WTC11 (cell line): ENCODE measurements around the gene CCDC69. TPM values are rescaled to one million over a fixed set of nuclear protein-coding genes. Genes with fewer than 3 reads are reported as not detected.
"Not testable (repeated sequence)": the region's sequence is repeated elsewhere in the genome, so short reads cannot be mapped to it uniquely, and the experiment has no call there.

ENCODE experiments used
- ATAC-seq: fragments of 200-7000 bp; cut with Tn5 transposase; 2 replicates; pipeline ENCODE4 v1.10.0; 2021; ENCODE audit warnings: mild to moderate bottlenecking, moderate library complexity
- CTCF ChIA-PET: fragments of 300-600 bp; sonication (Branson Sonifier 250); formaldehyde crosslinking; loops from one replicate; lab custom pipeline; 2021; ENCODE audit warnings: antibody characterized with exemption; lab: Charles Lee
- POLR2A ChIA-PET: fragments of 350-600 bp; sonication (Branson Sonifier 250); formaldehyde crosslinking; loops from one replicate; lab custom pipeline; 2021; ENCODE audit warnings: antibody characterized with exemption; lab: Charles Lee
- DNase-seq: peaks from one replicate; pipeline ENCODE4 v3.0.0; 2021; ENCODE audit warnings: low spot score
- H3K27ac Mint-ChIP-seq: 2 replicates; pipeline ENCODE4 v1.8.0; 2021; ENCODE audit warnings: mixed read lengths
- H3K27me3 Mint-ChIP-seq: 2 replicates; pipeline ENCODE4 v1.8.0; 2021; ENCODE audit warnings: low read depth, mild to moderate bottlenecking, moderate library complexity, mixed read lengths
- H3K36me3 Mint-ChIP-seq: 2 replicates; pipeline ENCODE4 v1.8.0; 2021; ENCODE audit warnings: mixed read lengths
- H3K4me1 Mint-ChIP-seq: 2 replicates; pipeline ENCODE4 v1.8.0; 2022; ENCODE audit warnings: mixed read lengths
- H3K4me3 Mint-ChIP-seq: 2 replicates; pipeline ENCODE4 v1.8.0; 2021; ENCODE audit warnings: mild to moderate bottlenecking, moderate library complexity, mixed read lengths
- H3K9me3 Mint-ChIP-seq: 2 replicates; pipeline ENCODE4 v1.8.0; 2021; ENCODE audit warnings: mixed read lengths
- ATF3 ChIP-seq: sonication (generic); formaldehyde crosslinking; conservative IDR thresholded peaks from 2 replicates; pipeline ENCODE4 v1.8.1; 2022; ENCODE audit warnings: mild to moderate bottlenecking, missing genetic modification reagents
- CREB1 ChIP-seq: sonication (generic); formaldehyde crosslinking; IDR thresholded peaks from 2 replicates; pipeline ENCODE4 v1.8.0; 2023; ENCODE audit warnings: mild to moderate bottlenecking, missing genetic modification reagents
- E2F1 ChIP-seq: sonication (generic); formaldehyde crosslinking; IDR thresholded peaks from 2 replicates; pipeline ENCODE4 v1.8.0; 2022; ENCODE audit warnings: mild to moderate bottlenecking, missing genetic modification reagents
- ETV6 ChIP-seq: sonication (generic); formaldehyde crosslinking; IDR thresholded peaks from 2 replicates; pipeline ENCODE4 v1.8.1; 2022; ENCODE audit warnings: mild to moderate bottlenecking, missing genetic modification reagents
- FOXK1 ChIP-seq: sonication (generic); formaldehyde crosslinking; IDR thresholded peaks from 2 replicates; pipeline ENCODE4 v1.8.0; 2022; ENCODE audit warnings: mild to moderate bottlenecking, moderate library complexity, missing genetic modification reagents
- GABPB1 ChIP-seq: sonication (generic); formaldehyde crosslinking; IDR thresholded peaks from 2 replicates; pipeline ENCODE4 v1.8.1; 2023; ENCODE audit warnings: mild to moderate bottlenecking, missing genetic modification reagents
- HMGA2 ChIP-seq: fragments of 250-450 bp; sonication (Bioruptor Pico); IDR thresholded peaks from 2 replicates; pipeline ENCODE4 v1.4.0; 2021; ENCODE audit warnings: mild to moderate bottlenecking, moderate library complexity
- NR1H2 ChIP-seq: sonication (generic); formaldehyde crosslinking; IDR thresholded peaks from 2 replicates; pipeline ENCODE4 v1.9.0; 2021; ENCODE audit warnings: mild to moderate bottlenecking, moderate library complexity, missing genetic modification reagents
- PRRX2 ChIP-seq: fragments of 250-450 bp; sonication (Bioruptor Pico); IDR thresholded peaks from 2 replicates; pipeline ENCODE4 v1.8.0; 2021; ENCODE audit warnings: mild to moderate bottlenecking
- RORB ChIP-seq: fragments of 250-450 bp; sonication (Bioruptor Pico); IDR thresholded peaks from 2 replicates; pipeline ENCODE4 v1.9.0; 2021; ENCODE audit warnings: mild to moderate bottlenecking
- SMAD3 ChIP-seq: sonication (generic); formaldehyde crosslinking; IDR thresholded peaks from 2 replicates; pipeline ENCODE4 v1.8.0; 2022; ENCODE audit warnings: missing genetic modification reagents, mild to moderate bottlenecking, borderline replicate concordance
- TP53 ChIP-seq: sonication (generic); formaldehyde crosslinking; IDR thresholded peaks from 2 replicates; pipeline ENCODE4 v1.8.1; 2023; ENCODE audit warnings: mild to moderate bottlenecking, missing genetic modification reagents
- ZBTB21 ChIP-seq: sonication (generic); formaldehyde crosslinking; IDR thresholded peaks from 2 replicates; pipeline ENCODE4 v1.8.1; 2023; ENCODE audit warnings: mild to moderate bottlenecking, missing genetic modification reagents, borderline replicate concordance
- ZNF396 ChIP-seq: fragments of 250-450 bp; sonication (Bioruptor Pico); IDR thresholded peaks from 2 replicates; pipeline ENCODE4 v1.8.0; 2021; ENCODE audit warnings: mild to moderate bottlenecking, moderate library complexity, borderline replicate concordance
- ZNF532 ChIP-seq: fragments of 250-450 bp; sonication (Bioruptor Pico); IDR thresholded peaks from 2 replicates; pipeline ENCODE4 v1.9.0; 2021; ENCODE audit warnings: mild to moderate bottlenecking, borderline replicate concordance
- total RNA-seq: library from RNA; stranded (reverse); gene quantifications from 3 replicates; pipeline ENCODE4 v1.2.3, GENCODE V29; 2021
- TF ChIP-seq, protein P1 (sequence below): sonication (generic); formaldehyde crosslinking; IDR thresholded peaks from 2 replicates; pipeline ENCODE4 v1.8.1; 2023; ENCODE audit warnings: mild to moderate bottlenecking, missing genetic modification reagents, moderate library complexity
- TF ChIP-seq, protein P2 (sequence below): sonication (generic); formaldehyde crosslinking; IDR thresholded peaks from 2 replicates; pipeline ENCODE4 v1.8.0; 2022; ENCODE audit warnings: mild to moderate bottlenecking, missing genetic modification reagents
- TF ChIP-seq, protein P3 (sequence below): fragments of 250-450 bp; sonication (Bioruptor Pico); IDR thresholded peaks from 2 replicates; pipeline ENCODE4 v1.9.0; 2021; ENCODE audit warnings: mild to moderate bottlenecking

The CCDC69 gene
- total RNA-seq, 1 experiment from 2014 or later = 12.4 TPM

DNA sequence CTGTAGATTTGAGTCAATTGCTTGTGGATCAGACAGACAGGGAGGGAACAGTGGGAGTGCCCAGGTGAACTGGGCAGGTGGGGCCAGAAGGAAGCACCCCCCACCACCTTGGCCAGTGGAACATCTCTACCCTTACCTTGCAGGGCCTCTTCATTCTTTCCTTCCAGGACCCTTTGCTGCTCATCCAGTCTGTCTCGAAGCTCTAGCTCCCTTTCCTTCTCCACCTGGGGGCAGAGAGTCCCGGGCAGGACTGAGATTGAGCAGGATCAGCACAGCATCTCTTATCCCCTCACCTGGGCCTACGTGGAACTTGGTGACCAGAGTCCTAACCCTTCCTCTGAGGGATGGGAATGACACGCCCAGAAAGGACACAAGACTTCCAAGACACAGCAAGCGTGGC lies 25.0 kb downstream of the CCDC69 start:
- TF ChIP-seq FOXK1 (no peak), ATF3 (CRISPR knock-in tag) (no peak), E2F1 (CRISPR knock-in tag) (no peak), RORB (CRISPR knock-in tag) (no peak), ZBTB21 (CRISPR knock-in tag) (no peak), TP53 (CRISPR knock-in tag) (no peak), CREB1 (no peak), NR1H2 (no peak), GABPB1 (CRISPR knock-in tag) (no peak), ZNF396 (no peak), ZNF532 (CRISPR knock-in tag) (no peak), PRRX2 (CRISPR knock-in tag) (no peak), ETV6 (CRISPR knock-in tag) (no peak), HMGA2 (CRISPR knock-in tag) (no peak), SMAD3 (CRISPR knock-in tag) (no peak)
- TF ChIP-seq, protein P1, sequence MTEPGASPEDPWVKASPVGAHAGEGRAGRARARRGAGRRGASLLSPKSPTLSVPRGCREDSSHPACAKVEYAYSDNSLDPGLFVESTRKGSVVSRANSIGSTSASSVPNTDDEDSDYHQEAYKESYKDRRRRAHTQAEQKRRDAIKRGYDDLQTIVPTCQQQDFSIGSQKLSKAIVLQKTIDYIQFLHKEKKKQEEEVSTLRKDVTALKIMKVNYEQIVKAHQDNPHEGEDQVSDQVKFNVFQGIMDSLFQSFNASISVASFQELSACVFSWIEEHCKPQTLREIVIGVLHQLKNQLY (CRISPR knock-in tag) = no peak
- TF ChIP-seq, protein P2, sequence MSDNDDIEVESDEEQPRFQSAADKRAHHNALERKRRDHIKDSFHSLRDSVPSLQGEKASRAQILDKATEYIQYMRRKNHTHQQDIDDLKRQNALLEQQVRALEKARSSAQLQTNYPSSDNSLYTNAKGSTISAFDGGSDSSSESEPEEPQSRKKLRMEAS (CRISPR knock-in tag) = no peak
- TF ChIP-seq, protein P3, sequence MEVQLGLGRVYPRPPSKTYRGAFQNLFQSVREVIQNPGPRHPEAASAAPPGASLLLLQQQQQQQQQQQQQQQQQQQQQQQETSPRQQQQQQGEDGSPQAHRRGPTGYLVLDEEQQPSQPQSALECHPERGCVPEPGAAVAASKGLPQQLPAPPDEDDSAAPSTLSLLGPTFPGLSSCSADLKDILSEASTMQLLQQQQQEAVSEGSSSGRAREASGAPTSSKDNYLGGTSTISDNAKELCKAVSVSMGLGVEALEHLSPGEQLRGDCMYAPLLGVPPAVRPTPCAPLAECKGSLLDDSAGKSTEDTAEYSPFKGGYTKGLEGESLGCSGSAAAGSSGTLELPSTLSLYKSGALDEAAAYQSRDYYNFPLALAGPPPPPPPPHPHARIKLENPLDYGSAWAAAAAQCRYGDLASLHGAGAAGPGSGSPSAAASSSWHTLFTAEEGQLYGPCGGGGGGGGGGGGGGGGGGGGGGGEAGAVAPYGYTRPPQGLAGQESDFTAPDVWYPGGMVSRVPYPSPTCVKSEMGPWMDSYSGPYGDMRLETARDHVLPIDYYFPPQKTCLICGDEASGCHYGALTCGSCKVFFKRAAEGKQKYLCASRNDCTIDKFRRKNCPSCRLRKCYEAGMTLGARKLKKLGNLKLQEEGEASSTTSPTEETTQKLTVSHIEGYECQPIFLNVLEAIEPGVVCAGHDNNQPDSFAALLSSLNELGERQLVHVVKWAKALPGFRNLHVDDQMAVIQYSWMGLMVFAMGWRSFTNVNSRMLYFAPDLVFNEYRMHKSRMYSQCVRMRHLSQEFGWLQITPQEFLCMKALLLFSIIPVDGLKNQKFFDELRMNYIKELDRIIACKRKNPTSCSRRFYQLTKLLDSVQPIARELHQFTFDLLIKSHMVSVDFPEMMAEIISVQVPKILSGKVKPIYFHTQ (CRISPR knock-in tag) = no peak
- TF ChIP-seq, all 79 proteins: peak for 0
- Mint-ChIP-seq H3K36me3 (no peaks in the 10 kb centered on the region), H3K27me3 (no peaks in the 10 kb centered on the region), H3K9me3 (no peaks in the 10 kb centered on the region), H3K27ac (no peak overlapping the region), H3K4me1 (no peaks in the 10 kb centered on the region), H3K4me3 (no peak overlapping the region)
- ChIA-PET CTCF (interaction anchor here (0.6 to 1.5 kb wide), 5 partner anchors 9 to 83 kb away, joined by 3 to 6 read pairs (median 5); no protein-coding TSS in a partner anchor), POLR2A (interaction anchor here (1.5 kb wide), 1 partner anchor 25 kb away, joined by 6 read pairs; the partner anchor contains the start of gene CCDC69)
- ATAC-seq = peak; percentile 48; the same call in 1 of the 2 replicates
- no peak for DNase-seq

GRCh38 chr5:151197291-151197600 lies 26.6 kb downstream of the CCDC69 start:
- H3K27ac Mint-ChIP-seq, H3K4me3 Mint-ChIP-seq, ATAC-seq, H3K9me3 Mint-ChIP-seq, H3K36me3 Mint-ChIP-seq, DNase-seq, POLR2A ChIA-PET, H3K27me3 Mint-ChIP-seq, H3K4me1 Mint-ChIP-seq: not testable (repeated sequence)
- CTCF ChIA-PET = interaction anchor here (0.6 kb wide), 1 partner anchor 257 kb away, joined by 3 read pairs; no protein-coding TSS in a partner anchor
